Measurements from ENCODE around the gene NFS1.

NFS1 gene

GRCh38 chr20:35635652-35636051 lies 63.5 kb downstream of the NFS1 start:
- DNase-seq = no peak

DNA sequence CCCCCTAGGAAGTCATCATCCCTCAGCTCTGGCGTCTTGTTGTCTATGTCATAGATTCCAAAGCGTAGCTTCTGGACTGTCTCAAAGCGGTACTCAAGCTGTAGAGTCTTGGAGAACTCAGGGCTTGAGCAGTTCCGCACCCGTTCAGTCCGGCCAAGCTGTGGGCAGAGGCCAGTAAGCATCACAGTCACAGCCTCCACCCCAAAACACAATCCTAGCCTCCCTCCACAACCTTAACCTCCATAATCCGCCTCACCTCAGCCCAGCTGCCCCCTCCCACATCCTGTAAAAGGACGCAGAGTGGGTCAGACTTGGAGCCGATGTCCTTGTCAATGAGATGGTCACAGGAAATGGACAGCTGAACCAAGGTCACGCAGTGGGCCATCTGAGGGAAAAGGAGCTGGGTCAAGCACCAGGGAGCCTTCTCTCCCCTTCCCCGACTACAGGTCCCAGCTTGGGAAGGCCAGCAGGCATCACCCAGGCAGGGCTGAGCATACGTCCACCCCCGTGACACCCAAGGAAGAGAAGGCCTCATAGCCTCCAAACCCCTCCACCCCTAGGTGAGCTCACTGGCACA lies 66.5 kb downstream of the NFS1 start:
- DNase-seq = no peak

GRCh38 chr20:35630636-35631035 lies 68.5 kb downstream of the NFS1 start:
- DNase-seq = no peak

DNA sequence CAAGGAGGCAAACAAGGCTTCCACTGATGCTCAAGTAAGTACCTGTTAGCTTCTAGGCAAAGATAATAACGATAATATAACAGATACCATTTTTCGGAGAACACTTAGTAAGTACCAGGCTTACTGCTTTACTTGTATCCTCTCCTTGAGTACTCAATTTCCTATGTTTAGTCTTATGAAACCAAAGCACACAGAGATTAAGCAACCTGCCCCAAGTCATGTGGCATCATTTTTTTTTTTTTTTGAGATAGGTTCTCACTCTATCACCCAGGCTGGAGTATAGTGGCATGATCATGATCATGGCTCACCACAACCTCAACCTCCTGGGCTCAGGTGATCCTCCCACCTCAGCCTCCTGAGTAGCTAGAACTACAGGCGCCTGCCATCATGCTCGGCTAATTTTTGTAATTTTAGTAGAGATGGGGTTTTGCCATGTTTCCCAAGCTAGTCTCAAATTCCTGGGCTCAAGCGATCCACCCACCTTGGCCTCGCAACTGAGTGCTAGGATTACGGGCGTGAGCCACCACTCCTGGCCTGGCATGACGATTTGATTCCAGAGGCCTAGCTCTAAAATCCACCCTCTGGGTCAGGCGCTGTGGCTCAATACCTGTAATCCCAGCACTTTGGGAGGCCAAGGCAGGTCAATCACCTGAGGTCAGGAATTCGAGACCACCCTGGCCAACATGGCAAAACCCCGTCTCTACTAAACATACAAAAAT lies 69.6 kb downstream of the NFS1 start:
- no peak for DNase-seq

GRCh38 chr20:35627121-35627520 lies 72.0 kb downstream of the NFS1 start:
- DNase-seq = no peak

GRCh38 chr20:35626386-35627001 lies 72.7 kb downstream of the NFS1 start:
- DNase-seq = no peak

DNA sequence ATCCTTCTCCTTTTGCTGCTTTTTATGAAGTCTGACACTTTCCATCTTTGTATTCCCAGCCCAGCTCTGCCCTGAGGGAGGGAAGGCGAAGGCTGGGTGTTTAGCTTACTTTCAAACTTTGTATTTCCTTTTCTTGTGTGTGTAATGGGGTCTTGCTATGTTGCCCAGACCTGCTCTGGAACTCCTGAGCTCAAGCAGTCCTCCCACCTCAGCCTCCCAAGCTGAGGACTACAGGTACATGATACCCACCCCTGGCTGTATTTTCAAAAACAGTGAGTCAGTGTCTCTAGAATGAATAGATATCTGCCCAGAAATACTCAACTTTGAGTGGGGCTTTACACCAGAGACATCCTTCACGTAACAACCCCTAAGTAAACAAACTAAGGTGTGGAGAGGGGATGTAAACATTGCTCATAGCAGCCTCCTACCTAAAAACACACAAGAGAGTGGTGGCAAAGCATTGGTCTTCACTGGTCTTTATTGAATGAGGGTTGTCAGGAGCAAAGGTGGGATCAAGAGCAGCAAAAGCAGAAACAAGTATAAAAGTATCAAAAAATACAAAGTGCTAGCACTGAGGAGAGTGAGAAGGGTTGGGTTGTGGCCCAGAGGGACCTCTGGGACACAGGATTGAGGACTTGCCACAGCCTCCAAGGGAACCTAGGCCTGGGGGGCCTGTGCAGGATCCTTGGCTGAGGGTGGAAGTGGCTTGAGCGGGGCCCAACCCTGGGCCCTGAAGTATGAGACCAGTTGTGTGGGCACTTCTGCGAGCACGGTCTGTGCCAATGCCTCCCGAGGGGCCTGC lies 73.4 kb downstream of the NFS1 start:
- no peak for DNase-seq

DNA sequence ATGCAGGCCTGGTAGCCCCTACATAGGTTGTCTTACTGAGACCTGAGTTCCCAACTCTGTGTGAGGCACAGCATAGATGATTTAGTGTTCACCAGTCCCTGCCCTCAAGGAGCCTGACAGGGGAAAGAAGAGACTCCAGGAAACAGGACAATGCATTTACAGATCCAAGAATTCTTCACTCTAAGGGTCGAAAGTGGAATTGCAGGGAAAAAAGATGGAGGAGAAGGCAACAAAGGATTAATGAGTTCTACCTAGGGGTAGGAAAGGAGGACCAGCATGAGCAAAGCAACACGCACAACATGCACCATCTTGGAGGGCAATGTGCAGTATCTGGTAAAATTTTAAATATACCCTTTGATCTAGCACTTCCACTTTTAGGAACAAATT lies 77.6 kb downstream of the NFS1 start:
- DNase-seq = no peak

- no peak for DNase-seq
Measured at GRCh38 chr20:35620818-35621559, 78.2 kb downstream of the NFS1 start.

GRCh38 chr20:35619196-35620095 lies 79.7 kb downstream of the NFS1 start:
- peak; percentile 73 to 76 for DNase-seq

GRCh38 chr20:35618263-35619131 lies 80.7 kb downstream of the NFS1 start:
- peak in 1 of 2 donors; percentile 17 for DNase-seq
